ENCODE data around the gene SUPT7L.
"Not testable (repeated sequence)": the region's sequence is repeated elsewhere in the genome, so short reads cannot be mapped to it uniquely, and the experiment has no call there.

Gene SUPT7L

GRCh38 chr2:27690052-27690451 is 26.6 kb upstream of the SUPT7L start:
- Histone ChIP-seq H3K4me3 (IDR thresholded peaks at IDR 0.05; ENCODE audit: insufficient read depth, low read depth, low read length) (no peak overlapping the region), H3K36me3 (ENCODE audit: insufficient read depth) (no peaks in the 10 kb centered on the region), H2AFZ (ENCODE audit: low read depth) (no peak overlapping the region), H3K4me2 (no peak overlapping the region), H3K9ac (no peak overlapping the region), H4K20me1 (ENCODE audit: insufficient read depth) (no peaks in the 10 kb centered on the region), H3K27me3 (ENCODE audit: insufficient read depth, low read depth) (no peaks in the 10 kb centered on the region; the same call in 1 of the 2 replicates), H3K4me1 (ENCODE audit: low read depth, poor library complexity, severe bottlenecking) (no peaks in the 10 kb centered on the region), H3K79me2 (ENCODE audit: insufficient read depth, low read depth) (no peaks in the 10 kb centered on the region), H3K27ac (no peak overlapping the region)
- TF ChIP-seq CTCF (conservative IDR thresholded peaks at IDR 0.05; ENCODE audit: low read depth, low read length): no peak

GRCh38 chr2:27689424-27689823 is 26.0 kb upstream of the SUPT7L start:
- Histone ChIP-seq H3K9ac (no peak overlapping the region), H3K27ac (no peak overlapping the region), H3K4me3 (IDR thresholded peaks at IDR 0.05; ENCODE audit: insufficient read depth, low read depth, low read length) (no peak overlapping the region), H3K36me3 (ENCODE audit: insufficient read depth) (no peaks in the 10 kb centered on the region), H3K27me3 (ENCODE audit: insufficient read depth, low read depth) (no peaks in the 10 kb centered on the region; the same call in 1 of the 2 replicates), H3K4me2 (no peak overlapping the region), H3K4me1 (ENCODE audit: low read depth, poor library complexity, severe bottlenecking) (no peaks in the 10 kb centered on the region), H3K79me2 (ENCODE audit: insufficient read depth, low read depth) (no peaks in the 10 kb centered on the region), H2AFZ (ENCODE audit: low read depth) (no peak overlapping the region), H4K20me1 (ENCODE audit: insufficient read depth) (no peaks in the 10 kb centered on the region)
- TF ChIP-seq CTCF (conservative IDR thresholded peaks at IDR 0.05; ENCODE audit: low read depth, low read length): no peak

DNA sequence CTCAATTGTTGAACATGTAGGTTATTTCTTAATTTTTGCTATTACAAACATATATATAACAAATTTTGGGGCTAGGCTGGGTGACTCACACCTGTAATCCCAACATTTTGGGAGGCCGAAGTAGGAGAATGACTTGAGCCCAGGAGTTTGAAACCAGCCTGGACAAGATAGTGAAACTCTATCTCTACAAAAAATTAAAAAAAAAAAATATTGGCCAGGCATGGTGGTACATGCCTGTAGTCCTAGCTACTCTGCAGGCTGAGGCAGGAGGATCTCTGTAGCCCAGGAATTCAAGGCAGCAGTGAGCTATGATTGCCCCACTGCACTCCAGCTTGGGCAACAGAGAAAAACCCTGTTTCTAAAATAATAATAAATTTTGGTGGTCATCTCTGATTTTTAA is 23.8 kb upstream of the SUPT7L start:
- Histone ChIP-seq H2AFZ (ENCODE audit: low read depth) (no peak overlapping the region), H3K36me3 (ENCODE audit: insufficient read depth) (no peaks in the 10 kb centered on the region), H3K27me3 (ENCODE audit: insufficient read depth, low read depth) (no peaks in the 10 kb centered on the region; the same call in 1 of the 2 replicates), H3K9ac (no peak overlapping the region), H3K4me1 (ENCODE audit: low read depth, poor library complexity, severe bottlenecking) (peaks cover 4% of the 10 kb centered on the region), H3K4me2 (no peak overlapping the region), H4K20me1 (ENCODE audit: insufficient read depth) (no peaks in the 10 kb centered on the region), H3K27ac (no peak overlapping the region), H3K4me3 (IDR thresholded peaks at IDR 0.05; ENCODE audit: insufficient read depth, low read depth, low read length) (no peak overlapping the region), H3K79me2 (ENCODE audit: insufficient read depth, low read depth) (no peaks in the 10 kb centered on the region)
- TF ChIP-seq CTCF (conservative IDR thresholded peaks at IDR 0.05; ENCODE audit: low read depth, low read length): no peak

DNA sequence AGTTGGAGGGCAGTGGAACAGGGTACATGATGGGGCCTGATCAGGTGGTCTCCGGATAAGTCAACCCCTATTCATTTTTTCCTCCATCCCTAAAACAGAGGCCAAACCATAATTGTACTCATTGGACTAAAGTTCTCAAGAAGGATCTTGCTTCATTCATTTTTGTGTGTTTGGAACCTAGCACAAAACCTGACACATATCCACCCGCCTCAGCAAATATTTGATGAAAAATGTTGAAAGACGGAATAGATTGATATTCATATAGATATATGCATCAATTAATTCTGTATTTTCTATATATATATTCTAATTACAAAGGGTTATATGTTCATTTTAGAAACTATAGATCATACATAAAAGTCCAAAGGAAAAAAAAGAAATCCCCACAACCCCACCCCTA is 22.2 kb upstream of the SUPT7L start:
- no peak overlapping the region for H2AFZ ChIP-seq (ENCODE audit: low read depth)
- no peaks in the 10 kb centered on the region for H3K36me3 ChIP-seq (ENCODE audit: insufficient read depth)
- no peak overlapping the region for H3K4me2 ChIP-seq
- no peak for TF ChIP-seq CTCF (conservative IDR thresholded peaks at IDR 0.05; ENCODE audit: low read depth, low read length)
- H3K27ac ChIP-seq: no peak overlapping the region
- H3K4me3 ChIP-seq (IDR thresholded peaks at IDR 0.05; ENCODE audit: insufficient read depth, low read depth, low read length): no peak overlapping the region
- peaks cover 4% of the 10 kb centered on the region for H3K4me1 ChIP-seq (ENCODE audit: low read depth, poor library complexity, severe bottlenecking)
- no peak overlapping the region for H3K9ac ChIP-seq
- H4K20me1 ChIP-seq (ENCODE audit: insufficient read depth): no peaks in the 10 kb centered on the region
- H3K79me2 ChIP-seq (ENCODE audit: insufficient read depth, low read depth): no peaks in the 10 kb centered on the region
- no peaks in the 10 kb centered on the region for H3K27me3 ChIP-seq (ENCODE audit: insufficient read depth, low read depth)

- H3K36me3 ChIP-seq (ENCODE audit: insufficient read depth); H3K4me3 ChIP-seq (IDR thresholded peaks at IDR 0.05; ENCODE audit: insufficient read depth, low read depth, low read length); H4K20me1 ChIP-seq (ENCODE audit: insufficient read depth); H3K27me3 ChIP-seq (ENCODE audit: insufficient read depth, low read depth); H3K4me2 ChIP-seq; H2AFZ ChIP-seq (ENCODE audit: low read depth); H3K27ac ChIP-seq; H3K4me1 ChIP-seq (ENCODE audit: low read depth, poor library complexity, severe bottlenecking); H3K79me2 ChIP-seq (ENCODE audit: insufficient read depth, low read depth); H3K9ac ChIP-seq: not testable (repeated sequence)
These were observed 21.6 kb upstream of the SUPT7L start for GRCh38 chr2:27685006-27685405.

Measured in KMS-11 (cell line).